ENCODE results near the gene SH2D1A. TPM values are rescaled to one million over a fixed set of nuclear protein-coding genes. Genes with fewer than 3 reads are reported as not detected.

Gene SH2D1A
- total RNA-seq, 1 donor from 2014 or later, result not detected

DNA sequence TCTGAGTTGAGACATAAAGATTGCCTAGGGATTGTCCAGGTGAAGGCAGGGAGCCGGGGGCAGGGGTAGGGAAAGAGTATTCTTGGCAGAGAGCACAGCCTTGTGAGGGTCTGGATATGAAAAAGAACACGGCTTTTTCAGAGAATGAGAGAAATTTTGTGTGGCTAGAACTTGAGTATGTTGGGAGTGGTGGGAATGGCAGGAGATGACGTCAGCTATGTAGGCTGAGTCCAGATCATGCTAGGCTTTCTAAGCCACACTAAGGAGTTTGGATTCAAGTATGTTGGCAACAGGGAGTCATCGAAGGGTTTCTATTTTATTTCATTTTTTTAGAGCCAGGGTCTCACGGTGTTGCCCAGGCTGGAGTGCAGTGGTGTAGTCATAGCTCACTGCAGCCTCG is 40.0 kb downstream of the SH2D1A start:
- TF ChIP-seq CTCF (conservative IDR thresholded peaks at IDR 0.05; ENCODE audit: low read depth, low read length), result no peak
- H3K4me3 ChIP-seq (ENCODE audit: low read depth, low read length), result no peak overlapping the region
- no peak for DNase-seq (ENCODE audit: low read depth)

DNA sequence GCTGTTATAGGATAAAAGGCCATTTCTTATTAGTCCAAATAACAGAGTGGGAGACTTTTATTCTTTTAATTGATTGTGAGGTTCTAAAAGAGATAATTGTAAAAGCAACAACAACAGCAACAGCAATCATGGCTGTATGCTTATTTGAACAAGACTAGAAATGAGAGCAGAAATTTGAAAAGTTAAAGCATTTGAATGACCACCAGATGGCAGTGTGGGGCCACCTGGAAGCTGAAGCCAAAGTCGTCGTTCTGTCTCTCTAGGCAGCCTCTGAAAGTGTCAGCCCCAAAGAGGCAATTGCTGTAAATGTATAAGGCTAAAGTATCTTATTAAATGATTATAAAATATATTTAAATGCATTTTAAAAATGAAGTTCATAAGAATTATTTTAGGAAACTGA is 42.2 kb downstream of the SH2D1A start:
- peak; percentile 67 for TF ChIP-seq CTCF (conservative IDR thresholded peaks at IDR 0.05; ENCODE audit: low read depth, low read length)
- H3K4me3 ChIP-seq (ENCODE audit: low read depth, low read length), result no peak overlapping the region
- DNase-seq (ENCODE audit: low read depth), result no peak

DNA sequence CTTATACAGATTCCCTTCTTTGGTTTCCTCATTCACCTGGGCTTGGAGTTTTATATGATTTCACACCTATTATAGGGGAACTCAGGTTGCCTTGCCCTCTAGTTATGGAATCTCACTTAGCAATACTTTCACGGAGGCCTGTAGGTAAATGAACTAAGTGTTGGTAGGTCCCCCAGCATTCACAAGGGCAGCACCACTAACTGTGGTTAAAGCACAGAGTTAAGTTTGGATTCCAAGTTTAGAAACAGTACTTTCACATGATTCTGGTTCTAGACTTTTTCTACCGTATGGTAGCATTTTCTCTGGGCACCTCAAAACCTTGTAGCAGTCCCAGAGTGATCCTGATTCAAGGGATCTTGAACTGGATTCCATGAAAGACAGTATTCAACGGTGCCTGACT is 46.4 kb downstream of the SH2D1A start:
- no peak for DNase-seq (ENCODE audit: low read depth)
- no peak for TF ChIP-seq CTCF (conservative IDR thresholded peaks at IDR 0.05; ENCODE audit: low read depth, low read length)
- no peak overlapping the region for H3K4me3 ChIP-seq (ENCODE audit: low read depth, low read length)

- DNase-seq (ENCODE audit: low read depth), result no peak
- no peak overlapping the region for H3K4me3 ChIP-seq (ENCODE audit: low read depth, low read length)
- no peak for TF ChIP-seq CTCF (conservative IDR thresholded peaks at IDR 0.05; ENCODE audit: low read depth, low read length)
Observed at GRCh38 chrX:124393238-124393637, 46.9 kb downstream of the SH2D1A start.

DNA sequence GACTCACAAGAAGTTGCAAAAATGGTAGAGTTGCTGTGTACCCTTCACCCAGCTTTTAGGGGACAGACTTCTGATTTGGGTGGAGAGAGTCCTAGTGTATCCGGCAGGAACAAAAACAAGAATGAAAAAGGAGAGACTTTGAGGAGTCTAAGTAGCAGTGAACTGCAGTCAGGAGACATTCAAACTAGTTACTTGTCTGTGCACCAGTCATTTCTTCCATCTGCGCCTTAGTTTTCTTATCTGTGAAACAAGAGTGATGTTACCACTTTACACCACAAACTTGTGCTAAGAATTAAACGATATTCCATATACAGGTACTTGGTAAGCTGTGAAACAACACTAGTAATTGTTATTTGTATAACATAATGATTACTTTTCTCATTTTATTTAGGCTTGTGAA is 47.3 kb downstream of the SH2D1A start:
- no peak for DNase-seq (ENCODE audit: low read depth)
- no peak overlapping the region for H3K4me3 ChIP-seq (ENCODE audit: low read depth, low read length)
- no peak for TF ChIP-seq CTCF (conservative IDR thresholded peaks at IDR 0.05; ENCODE audit: low read depth, low read length)

GRCh38 chrX:124395145-124395880 is 49.0 kb downstream of the SH2D1A start:
- TF ChIP-seq CTCF (conservative IDR thresholded peaks at IDR 0.05; ENCODE audit: low read depth, low read length), result no peak
- no peak for DNase-seq (ENCODE audit: low read depth)
- H3K4me3 ChIP-seq (ENCODE audit: low read depth, low read length), result no peak overlapping the region

DNA sequence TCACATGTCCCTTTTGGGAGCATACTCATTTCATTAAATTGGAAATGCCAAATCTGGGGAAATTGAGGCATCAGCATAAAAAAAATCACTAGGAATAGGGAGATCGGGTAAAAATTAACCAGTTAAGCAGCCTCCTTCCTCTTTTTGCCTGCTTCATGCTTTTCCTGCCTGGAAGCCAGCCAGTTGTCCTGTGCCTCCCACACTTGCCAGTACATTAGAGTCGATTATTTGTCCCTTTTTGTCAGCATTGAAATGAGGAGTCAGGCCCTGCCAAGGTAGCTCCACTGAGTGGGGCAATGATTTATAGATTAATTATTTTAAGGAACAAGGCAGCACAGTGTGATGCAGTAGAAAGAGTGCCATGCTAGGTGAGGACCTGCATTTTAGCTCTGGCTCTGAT is 55.3 kb downstream of the SH2D1A start:
- no peak overlapping the region for H3K4me3 ChIP-seq (ENCODE audit: low read depth, low read length)
- no peak for DNase-seq (ENCODE audit: low read depth)
- TF ChIP-seq CTCF (conservative IDR thresholded peaks at IDR 0.05; ENCODE audit: low read depth, low read length), result no peak

All from epithelial cell of proximal tubule (primary cell).